HCEC 1CT (cell line): ENCODE measurements around the gene CHAT.

ENCODE experiments used
- DNase-seq: peaks from one replicate; pipeline ENCODE4 v3.0.0-alpha.2; 2017

The CHAT gene

GRCh38 chr10:49612513-49613164, 1.2 kb upstream of the CHAT start:
- DNase-seq, result no peak

- no peak for DNase-seq
These were observed 514 bp upstream of the CHAT start for GRCh38 chr10:49613165-49613881.

GRCh38 chr10:49614242-49615198, 683 bp downstream of the CHAT start:
- DNase-seq, result no peak

- no peak for DNase-seq
These were observed 1.4 kb downstream of the CHAT start for GRCh38 chr10:49615213-49615612.

- DNase-seq, result no peak
These were observed 1.9 kb downstream of the CHAT start for GRCh38 chr10:49615721-49616120.

GRCh38 chr10:49616421-49617101, 2.7 kb downstream of the CHAT start:
- DNase-seq, result no peak

GRCh38 chr10:49617121-49618020, 3.5 kb downstream of the CHAT start:
- DNase-seq, result no peak

GRCh38 chr10:49618821-49619220, 5.0 kb downstream of the CHAT start:
- peak; percentile 15 for DNase-seq

- DNase-seq, result no peak
These were observed 5.8 kb downstream of the CHAT start for GRCh38 chr10:49619613-49620012.

GRCh38 chr10:49620286-49620810, 6.5 kb downstream of the CHAT start:
- DNase-seq, result no peak

- no peak for DNase-seq
These were observed 7.1 kb downstream of the CHAT start for GRCh38 chr10:49620841-49621378.

- DNase-seq, result no peak
These were observed 7.7 kb downstream of the CHAT start for GRCh38 chr10:49621561-49621960.

- DNase-seq, result no peak
These were observed 8.9 kb downstream of the CHAT start for GRCh38 chr10:49622426-49623425.

- no peak for DNase-seq
These were observed 10.8 kb downstream of the CHAT start for GRCh38 chr10:49624629-49625028.

GRCh38 chr10:49625411-49625810, 11.6 kb downstream of the CHAT start:
- no peak for DNase-seq

- no peak for DNase-seq
These were observed 13.2 kb downstream of the CHAT start for GRCh38 chr10:49627038-49627437.

- DNase-seq, result no peak
These were observed 13.9 kb downstream of the CHAT start for GRCh38 chr10:49627644-49628247.

GRCh38 chr10:49628599-49628998, 14.8 kb downstream of the CHAT start:
- DNase-seq, result no peak

- no peak for DNase-seq
These were observed 15.6 kb downstream of the CHAT start for GRCh38 chr10:49629431-49629881.
